Natural killer cell (primary cell): ENCODE data around the gene PRAMEF15. TPM values are rescaled to one million over a fixed set of nuclear protein-coding genes. Genes with fewer than 3 reads are reported as not detected.
"Not testable (repeated sequence)": the region's sequence is repeated elsewhere in the genome, so short reads cannot be mapped to it uniquely, and the experiment has no call there.

Source experiments
- ATAC-seq, 3 donors: fragments of 150-1000 bp in 2 of 3; fragments of 200-7000 bp in 1 of 3; cut with Tn5 transposase; 1 replicate in 1 of 3; 2 replicates in 2 of 3; pipeline ENCODE4 v1.10.0; 2021; ENCODE audit warnings: mild to moderate bottlenecking in 2 of 3, moderate library complexity in 2 of 3
- DNase-seq, 2 donors: peaks; one replicate each; pipeline versions ENCODE4 v3.0.0 to v3.0.0-alpha.2; 2013 to 2021; ENCODE audit warnings: mixed read lengths in 1 of 2
- H3K27ac ChIP-seq: one replicate; pipeline ENCODE4 v1.5.1; 2013; ENCODE audit warnings: mild to moderate bottlenecking, low read length
- H3K27me3 ChIP-seq: one replicate; pipeline ENCODE4 v1.6.1; 2013; ENCODE audit warnings: low read length; ENCODE audit not compliant: control insufficient read depth, insufficient read depth
- H3K36me3 ChIP-seq: one replicate; pipeline ENCODE4 v1.6.1; 2013; ENCODE audit warnings: low read length; ENCODE audit not compliant: control insufficient read depth, insufficient read depth
- H3K4me1 ChIP-seq: one replicate; pipeline ENCODE4 v1.6.1; 2013; ENCODE audit warnings: low read length; ENCODE audit not compliant: control insufficient read depth, insufficient read depth
- H3K4me3 ChIP-seq: one replicate; pipeline ENCODE4 v1.5.1; 2013; ENCODE audit warnings: low read length
- H3K9me3 ChIP-seq: one replicate; pipeline ENCODE4 v1.6.1; 2013; ENCODE audit warnings: low read length; ENCODE audit not compliant: control insufficient read depth, insufficient read depth
- H3K27ac Mint-ChIP-seq, 2 donors: one replicate each; pipeline ENCODE4 v1.8.0; 2022; ENCODE audit warnings: mild to moderate bottlenecking in 2 of 2, mixed read lengths in 2 of 2, moderate library complexity in 1 of 2
- H3K27me3 Mint-ChIP-seq, 2 donors: one replicate each; pipeline ENCODE4 v1.8.0; 2022; ENCODE audit warnings: low read depth in 2 of 2, mixed read lengths in 2 of 2
- H3K36me3 Mint-ChIP-seq: one replicate; pipeline ENCODE4 v1.8.0; 2022; ENCODE audit warnings: mixed read lengths
- H3K4me1 Mint-ChIP-seq, 2 donors: one replicate each; pipeline ENCODE4 v1.8.0; 2022; ENCODE audit warnings: mixed read lengths in 2 of 2
- H3K4me3 Mint-ChIP-seq: one replicate; pipeline ENCODE4 v1.8.0; 2022; ENCODE audit warnings: mild to moderate bottlenecking, moderate library complexity, mixed read lengths
- H3K9me3 Mint-ChIP-seq, 2 donors: one replicate each; pipeline ENCODE4 v1.8.0; 2022; ENCODE audit warnings: mixed read lengths in 2 of 2
- WGBS: methylation state at CpG from one replicate; pipeline ENCODE4 v1.1.7; 2013; ENCODE audit warnings: missing lambda C conversion rate; ENCODE audit not compliant: insufficient coverage; 5-methylcytosine and 5-hydroxymethylcytosine counted together
- intact Hi-C: fragments of 100-400 bp; cut with micrococcal nuclease; formaldehyde crosslinking; loops from one replicate; pipeline ENCODE4 v1.14.2; 2022
- total RNA-seq, 4 donors: library from RNA; stranded (reverse); fragments of 120-200 nt in 1 of 4; gene quantifications; one replicate each; pipeline versions ENCODE4 v1.2.3 to v1.2.4, GENCODE V29; 2013 to 2022

PRAMEF15 gene
- total RNA-seq: not detected
- total RNA-seq (2013): not detected

DNA sequence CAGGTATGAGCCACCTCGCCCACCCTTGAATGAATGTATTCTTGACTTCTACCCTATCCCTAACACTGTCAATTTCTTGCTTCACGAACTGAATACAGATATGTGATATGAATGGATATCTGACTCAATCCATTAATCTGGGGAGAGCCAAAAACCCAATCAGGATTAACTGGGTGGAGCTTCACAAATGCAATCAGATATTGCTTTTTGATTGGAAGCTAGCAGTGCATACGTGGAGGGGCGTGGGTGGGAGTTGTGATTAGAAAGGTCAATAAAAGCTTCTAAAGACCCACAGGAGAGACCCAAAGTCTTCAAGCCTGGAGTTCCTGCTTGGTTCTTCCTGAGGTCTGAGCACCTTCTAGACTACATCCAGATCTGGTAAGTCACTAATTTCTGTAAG is at the start of gene PRAMEF15:
PRAMEF15 (plus strand) TSS at position 301 of the 400 bp plus-strand sequence. CDS start 2,827 bp downstream, outside the sequence.
- H3K4me3 Mint-ChIP-seq, H3K4me1 ChIP-seq, intact Hi-C loops, H3K36me3 ChIP-seq, H3K27ac ChIP-seq, H3K27me3 Mint-ChIP-seq, H3K27ac Mint-ChIP-seq, DNase-seq, H3K9me3 ChIP-seq, H3K4me1 Mint-ChIP-seq, ATAC-seq, H3K27me3 ChIP-seq, H3K36me3 Mint-ChIP-seq, H3K9me3 Mint-ChIP-seq, H3K4me3 ChIP-seq: not testable (repeated sequence)
- no CpG with 5 or more reads among the region's 4 CpGs for WGBS

DNA sequence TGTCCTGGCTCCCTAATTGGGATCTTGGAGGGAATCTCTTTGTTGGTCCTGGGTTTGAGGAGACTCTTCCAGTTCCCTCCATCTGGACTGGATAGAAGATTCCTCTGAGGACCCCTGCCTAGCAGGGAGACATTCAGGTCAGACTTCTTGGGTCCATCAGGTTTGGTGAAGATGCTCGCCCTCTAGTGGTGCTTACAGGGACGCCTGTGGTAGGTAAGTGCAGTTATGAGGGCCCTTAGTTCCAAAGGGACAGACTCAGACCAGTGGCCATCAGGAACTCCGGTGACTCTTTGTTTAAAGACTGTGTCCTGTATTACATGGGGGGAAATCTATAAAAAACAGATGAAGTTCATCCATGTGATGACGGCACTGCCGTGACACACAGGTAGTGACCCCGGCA is 38.4 kb upstream of the PRAMEF15 start:
- H3K9me3 Mint-ChIP-seq, H3K4me1 ChIP-seq, H3K27me3 ChIP-seq, H3K4me3 Mint-ChIP-seq, H3K4me1 Mint-ChIP-seq, H3K36me3 ChIP-seq, H3K36me3 Mint-ChIP-seq, ATAC-seq, DNase-seq, H3K4me3 ChIP-seq, H3K27ac ChIP-seq, intact Hi-C loops, H3K27ac Mint-ChIP-seq, H3K9me3 ChIP-seq, H3K27me3 Mint-ChIP-seq: not testable (repeated sequence)
- WGBS: 27% methylated on average over 3 of the region's 6 CpGs

DNA sequence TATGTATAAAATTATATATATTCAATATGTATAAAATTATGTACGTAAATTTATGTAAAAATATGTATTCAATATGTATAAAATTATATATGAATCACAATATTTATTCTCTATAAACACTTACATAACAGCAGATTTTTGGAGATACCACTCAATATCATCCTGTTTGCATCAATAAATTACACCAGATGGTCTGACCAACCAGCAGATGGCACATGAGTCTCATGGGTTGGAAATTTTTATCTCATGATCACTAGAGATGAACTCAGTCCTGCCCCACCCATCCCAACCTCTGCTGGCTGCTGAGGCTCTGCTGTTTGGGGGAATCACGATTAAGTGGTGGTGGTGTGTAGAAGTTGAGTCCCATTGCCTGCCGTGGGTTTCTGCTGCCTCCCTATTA is 35.8 kb upstream of the PRAMEF15 start:
- H3K27me3 Mint-ChIP-seq, H3K9me3 Mint-ChIP-seq, H3K27me3 ChIP-seq, H3K27ac Mint-ChIP-seq, H3K36me3 Mint-ChIP-seq, H3K4me1 ChIP-seq, H3K4me3 ChIP-seq, ATAC-seq, H3K4me3 Mint-ChIP-seq, H3K36me3 ChIP-seq, H3K9me3 ChIP-seq, intact Hi-C loops, H3K27ac ChIP-seq, DNase-seq, H3K4me1 Mint-ChIP-seq: not testable (repeated sequence)
- WGBS: 89% methylated on average over 2 of the region's 3 CpGs

DNA sequence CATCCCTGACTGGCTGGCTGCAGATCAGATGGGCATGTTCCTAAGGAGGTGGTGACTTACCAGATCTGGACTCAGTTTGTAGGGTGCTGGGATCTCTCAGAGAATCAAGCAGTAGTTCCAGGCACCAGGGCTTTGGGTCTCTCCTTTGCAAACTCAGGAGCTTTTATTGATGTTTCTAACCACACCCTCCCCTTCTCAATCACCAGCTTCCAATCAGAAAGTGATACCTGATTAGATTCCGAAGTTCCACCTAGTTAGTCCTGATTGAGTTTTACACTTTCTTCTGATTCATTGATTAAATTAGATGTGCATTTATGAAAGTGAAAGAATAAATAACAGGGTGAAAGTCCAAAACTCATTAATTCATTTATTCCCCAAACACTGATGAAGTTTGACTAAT is 30.3 kb upstream of the PRAMEF15 start, which contains the start of gene PRAMEF8:
PRAMEF8 (minus strand) TSS at position 101 of the 400 bp plus-strand sequence. CDS start 1,046 bp downstream, outside the sequence.
- H3K4me3 ChIP-seq, H3K4me1 ChIP-seq, H3K36me3 ChIP-seq, H3K4me1 Mint-ChIP-seq, intact Hi-C loops, H3K27ac ChIP-seq, H3K9me3 Mint-ChIP-seq, DNase-seq, H3K36me3 Mint-ChIP-seq, H3K27ac Mint-ChIP-seq, H3K4me3 Mint-ChIP-seq, H3K27me3 ChIP-seq, ATAC-seq, H3K9me3 ChIP-seq, H3K27me3 Mint-ChIP-seq: not testable (repeated sequence)
- no CpG with 5 or more reads among the region's 1 CpG for WGBS

DNA sequence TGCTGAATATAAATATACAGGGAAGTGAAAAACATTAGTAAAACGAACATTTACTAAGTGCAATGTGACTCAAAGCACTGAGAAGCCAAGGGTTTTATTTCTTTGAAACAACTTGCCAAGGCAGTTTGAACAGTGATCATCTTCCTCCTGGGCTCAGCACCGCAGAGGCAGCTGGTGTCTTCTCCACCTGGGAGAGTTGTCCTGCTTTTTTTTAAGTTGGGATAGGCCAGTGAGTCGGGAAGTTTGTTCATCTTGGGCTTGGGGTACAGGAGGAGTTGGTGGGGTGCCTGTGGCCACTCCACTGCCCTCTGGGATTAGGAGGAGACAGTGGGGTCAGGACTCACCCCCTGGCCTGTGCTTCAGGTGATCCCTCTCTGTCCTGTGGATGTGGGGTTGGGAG is 26.4 kb upstream of the PRAMEF15 start:
- H3K36me3 ChIP-seq, intact Hi-C loops, H3K36me3 Mint-ChIP-seq, ATAC-seq, H3K9me3 ChIP-seq, H3K27me3 ChIP-seq, H3K4me1 ChIP-seq, H3K27ac Mint-ChIP-seq, H3K4me3 Mint-ChIP-seq, H3K4me3 ChIP-seq, H3K27ac ChIP-seq, H3K27me3 Mint-ChIP-seq, H3K4me1 Mint-ChIP-seq, DNase-seq, H3K9me3 Mint-ChIP-seq: not testable (repeated sequence)
- 67% methylated on average over 1 of the region's 3 CpGs for WGBS

DNA sequence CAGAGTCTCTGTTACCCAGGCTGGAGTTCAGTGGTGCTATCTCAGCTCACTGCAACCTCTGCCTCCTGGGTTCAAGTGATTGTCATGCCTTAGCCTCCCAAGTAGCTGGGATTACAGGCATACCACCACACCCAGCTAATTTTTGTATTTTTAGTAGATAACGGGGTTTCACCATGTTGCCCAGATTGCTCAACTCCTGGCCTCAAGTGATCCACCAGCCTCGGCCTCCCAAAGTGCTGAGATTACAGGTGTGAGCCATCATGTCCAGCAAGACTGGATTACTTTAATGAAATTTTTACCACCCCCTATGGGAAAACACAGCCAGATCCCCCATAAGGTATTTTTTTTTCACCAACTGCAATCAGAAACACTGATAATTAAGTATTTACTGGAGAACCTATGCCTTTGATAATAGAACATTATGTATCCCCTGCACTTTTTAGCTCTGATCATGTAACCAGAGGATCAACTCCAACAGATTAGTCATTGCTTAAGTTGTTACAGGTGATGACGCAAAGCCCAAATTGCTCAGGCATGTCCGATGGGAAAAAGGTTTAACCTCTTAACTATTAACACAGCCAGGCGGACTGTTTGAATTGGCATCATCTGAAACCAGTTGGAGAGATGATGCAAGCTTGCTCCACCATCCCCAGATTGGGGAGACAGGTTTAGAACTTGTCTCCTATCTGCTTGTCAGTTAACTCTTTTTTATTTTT is 18.0 kb upstream of the PRAMEF15 start:
- H3K9me3 Mint-ChIP-seq, H3K4me3 Mint-ChIP-seq, H3K4me3 ChIP-seq, H3K27ac ChIP-seq, H3K4me1 Mint-ChIP-seq, DNase-seq, H3K27me3 ChIP-seq, H3K27me3 Mint-ChIP-seq, ATAC-seq, H3K36me3 Mint-ChIP-seq, H3K9me3 ChIP-seq, H3K4me1 ChIP-seq, intact Hi-C loops, H3K27ac Mint-ChIP-seq, H3K36me3 ChIP-seq: not testable (repeated sequence)
- WGBS: no CpG with 5 or more reads among the region's 5 CpGs

DNA sequence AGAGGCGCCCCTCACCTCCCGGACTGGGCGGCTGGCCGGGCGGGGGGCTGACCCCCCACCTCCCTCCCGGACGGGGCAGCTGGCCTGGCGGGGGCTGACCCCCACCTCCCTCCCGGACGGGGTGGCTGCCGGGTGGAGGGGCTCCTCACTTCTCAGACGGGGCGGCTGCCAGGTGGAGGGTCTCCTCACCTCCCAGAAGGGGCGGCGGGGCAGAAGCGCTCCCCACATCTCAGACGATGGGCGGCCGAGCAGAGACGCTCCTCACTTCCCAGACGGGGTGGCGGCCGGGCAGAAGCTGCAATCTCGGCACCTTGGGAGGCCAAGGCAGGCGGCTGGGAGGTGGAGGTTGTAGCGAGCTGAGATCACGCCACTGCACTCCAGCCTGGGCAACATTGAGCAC is 16.7 kb upstream of the PRAMEF15 start:
- H3K27me3 Mint-ChIP-seq, H3K27ac ChIP-seq, H3K36me3 Mint-ChIP-seq, H3K4me1 ChIP-seq, H3K9me3 ChIP-seq, H3K27me3 ChIP-seq, H3K4me3 Mint-ChIP-seq, H3K4me3 ChIP-seq, DNase-seq, H3K9me3 Mint-ChIP-seq, H3K4me1 Mint-ChIP-seq, H3K36me3 ChIP-seq, intact Hi-C loops, ATAC-seq, H3K27ac Mint-ChIP-seq: not testable (repeated sequence)
- 90% methylated on average over 5 of the region's 27 CpGs for WGBS

DNA sequence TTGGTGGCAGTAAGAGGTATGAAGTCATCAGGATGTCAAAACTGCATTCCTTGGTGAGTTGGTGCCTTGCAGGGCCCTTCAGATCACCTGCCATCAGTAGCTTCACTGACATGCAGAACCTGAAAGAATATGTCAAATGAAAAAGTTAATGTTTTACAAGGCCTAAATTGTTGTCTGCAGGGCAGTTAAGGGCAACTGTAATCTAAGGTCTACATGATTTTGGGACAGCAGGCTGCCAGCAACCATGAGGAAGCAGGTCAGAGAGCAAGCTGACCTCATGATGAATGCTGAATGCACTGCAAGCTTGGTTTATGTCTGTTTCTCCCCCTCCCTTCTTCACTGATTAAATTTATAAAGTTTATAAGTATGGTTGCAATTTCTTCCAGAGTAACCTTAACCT is 13.2 kb upstream of the PRAMEF15 start:
- ATAC-seq, H3K4me1 Mint-ChIP-seq, H3K9me3 ChIP-seq, H3K27ac ChIP-seq, DNase-seq, H3K4me3 Mint-ChIP-seq, H3K4me1 ChIP-seq, H3K27ac Mint-ChIP-seq, intact Hi-C loops, H3K4me3 ChIP-seq, H3K27me3 ChIP-seq, H3K9me3 Mint-ChIP-seq, H3K36me3 ChIP-seq, H3K27me3 Mint-ChIP-seq, H3K36me3 Mint-ChIP-seq: not testable (repeated sequence)
